GM12878 (cell line): Measurements from ENCODE around the gene SHF. TPM values are rescaled to one million over a fixed set of nuclear protein-coding genes. Genes with fewer than 3 reads are reported as not detected.

ENCODE experiments used
- ATAC-seq: fragments of 200-7000 bp; cut with Tn5 transposase; 3 replicates; pipeline ENCODE4 v1.9.1; 2020; ENCODE audit warnings: mild to moderate bottlenecking, moderate library complexity
- BruUV-seq: library from RNA; stranded (reverse); fragments of 400-500 nt; replicated peaks from 2 replicates; lab custom pipeline; 2021; lab: Mats Ljungman, UMichigan
- CTCF ChIA-PET: fragments of 300-600 bp; sonication (Branson Sonifier 250); formaldehyde crosslinking; extraction: SDS; loops from one replicate; lab custom pipeline; 2021; ENCODE audit warnings: inconsistent platforms; lab: Yijun Ruan, JAX
- POLR2A ChIA-PET: fragments of 350-600 bp; formaldehyde crosslinking; extraction: SDS; loops from one replicate; lab custom pipeline; 2021; ENCODE audit warnings: inconsistent platforms; lab: Charles Lee
- RAD21 ChIA-PET: fragments of 300-600 bp; sonication (Branson Sonifier 250); formaldehyde crosslinking; loops from one replicate; lab custom pipeline; 2023; ENCODE audit warnings: antibody characterized with exemption; ENCODE audit not compliant: unreplicated experiment; lab: Charles Lee
- SMC1A ChIA-PET: fragments of 300-600 bp; sonication (Branson Sonifier 250); formaldehyde crosslinking; loops from one replicate; lab custom pipeline; 2023; ENCODE audit not compliant: unreplicated experiment, uncharacterized antibody; lab: Charles Lee
- DNase-seq: peaks from one replicate; pipeline ENCODE4 v3.0.0-alpha.2; 2011; ENCODE audit warnings: low read depth, low spot score
- FAIRE-seq: peaks from 3 replicates; lab custom pipeline; 2011; peaks lifted over from hg19 to GRCh38; lab: Jason Lieb, UNC
- H2AFZ ChIP-seq: 2 replicates; pipeline ENCODE4 v1.6.0; 2011; ENCODE audit warnings: low read depth, low read length, control low read depth; ENCODE audit not compliant: control insufficient read depth
- H3K27ac ChIP-seq: 2 replicates; pipeline ENCODE4 v1.5.1; 2011; ENCODE audit warnings: control low read depth; ENCODE audit not compliant: control insufficient read depth, insufficient read depth
- H3K27me3 ChIP-seq, 2 experiments: replicated peaks in 1 of 2; 2 replicates each; pipeline versions ENCODE4 v1.6.0 to v1.6.1; 2011; ENCODE audit warnings: low read length in 1 of 2; ENCODE audit not compliant: control insufficient read depth in 2 of 2, insufficient read depth in 2 of 2
- H3K36me3 ChIP-seq, 2 experiments: 2 replicates each; pipeline ENCODE4 v1.5.1; 2011; ENCODE audit warnings: low read length in 1 of 2; ENCODE audit not compliant: control insufficient read depth in 2 of 2, insufficient read depth in 2 of 2
- H3K4me1 ChIP-seq: 2 replicates; pipeline ENCODE4 v1.6.1; 2011; ENCODE audit warnings: mild to moderate bottlenecking, low read length, moderate library complexity, mixed read lengths; ENCODE audit not compliant: control insufficient read depth, insufficient read depth
- H3K4me2 ChIP-seq: 2 replicates; pipeline ENCODE4 v1.6.0; 2011; ENCODE audit warnings: control low read depth; ENCODE audit not compliant: control insufficient read depth, insufficient read depth
- H3K4me3 ChIP-seq: fragments of 200-600 bp; sonication (generic); 2 replicates; pipeline ENCODE4 v1.5.1; 2016
- H3K79me2 ChIP-seq: 2 replicates; pipeline ENCODE4 v1.6.0; 2011; ENCODE audit warnings: low read length; ENCODE audit not compliant: control insufficient read depth, insufficient read depth
- H3K9ac ChIP-seq: 2 replicates; pipeline ENCODE4 v1.8.0; 2011; ENCODE audit warnings: low read length, control low read depth, mixed read lengths; ENCODE audit not compliant: control insufficient read depth, insufficient read depth
- H3K9me3 ChIP-seq: replicated peaks from 3 replicates; pipeline ENCODE4 v1.5.1; 2011; ENCODE audit warnings: mild to moderate bottlenecking, low read length; ENCODE audit not compliant: control insufficient read depth, insufficient read depth
- H4K20me1 ChIP-seq: 2 replicates; pipeline ENCODE4 v1.6.0; 2011; ENCODE audit not compliant: control insufficient read depth, insufficient read depth
- ASH2L ChIP-seq: fragments of 300-600, 200-600 bp; sonication (generic); IDR thresholded peaks from 2 replicates; pipeline ENCODE4 v1.6.1; 2017; ENCODE audit warnings: low read depth, mild to moderate bottlenecking, borderline replicate concordance
- E2F8 ChIP-seq: fragments of 450-650 bp; IDR thresholded peaks from 2 replicates; pipeline ENCODE4 v1.6.1; 2018; ENCODE audit warnings: mild to moderate bottlenecking, low read depth, moderate library complexity; ENCODE audit not compliant: partially characterized antibody
- FOXK2 ChIP-seq: fragments of 450-650 bp; IDR thresholded peaks from 2 replicates; pipeline ENCODE4 v1.6.1; 2017; ENCODE audit warnings: mild to moderate bottlenecking, moderate library complexity
- HDAC2 ChIP-seq: fragments of 200-600 bp; sonication (generic); IDR thresholded peaks from 2 replicates; pipeline ENCODE4 v1.6.1; 2017
- KAT2A ChIP-seq: conservative IDR thresholded peaks from 2 replicates; pipeline ENCODE4 v1.6.1; 2011; ENCODE audit warnings: low read depth, low read length; ENCODE audit not compliant: control insufficient read depth
- MTA3 ChIP-seq: IDR thresholded peaks from 2 replicates; pipeline ENCODE4 v1.6.1; 2012; ENCODE audit warnings: low read length, inconsistent platforms, borderline replicate concordance
- NR2F1 ChIP-seq: fragments of 450-650 bp; conservative IDR thresholded peaks from 2 replicates; pipeline ENCODE4 v1.6.1; 2017; ENCODE audit warnings: mild to moderate bottlenecking
- POLR2AphosphoS5 ChIP-seq: IDR thresholded peaks from 2 replicates; pipeline ENCODE4 v1.6.1; 2011; ENCODE audit warnings: mild to moderate bottlenecking, low read length, inconsistent platforms
- STAT3 ChIP-seq: IDR thresholded peaks from 2 replicates; pipeline ENCODE4 v1.6.1; 2011; ENCODE audit warnings: low read depth, low read length, improper control_type of control experiment
- ZBTB4 ChIP-seq: fragments of 450-650 bp; formaldehyde crosslinking; IDR thresholded peaks from 2 replicates; pipeline ENCODE4 v1.4.0; 2022; ENCODE audit warnings: mild to moderate bottlenecking, moderate library complexity
- ZBTB40 ChIP-seq: fragments of 450-650 bp; IDR thresholded peaks from 2 replicates; pipeline ENCODE4 v1.6.1; 2016; ENCODE audit warnings: mild to moderate bottlenecking, moderate library complexity, borderline replicate concordance
- WGBS: methylation state at CpG from one replicate; pipeline ENCODE4 v1.1.6; 2016; ENCODE audit warnings: low lambda C conversion rate; ENCODE audit not compliant: insufficient replicate concordance, insufficient coverage; ENCODE audit errors: missing lambda C conversion rate; 5-methylcytosine and 5-hydroxymethylcytosine counted together
- in situ Hi-C: fragments of 300-500 bp; cut with MboI; formaldehyde crosslinking; loops from 9 replicates; pipeline ENCODE4 v1.14.3; 2018; ENCODE audit warnings: mixed read lengths
- intact Hi-C: fragments of 100-400 bp; cut with micrococcal nuclease; formaldehyde crosslinking; loops from one replicate; pipeline ENCODE4 v1.14.2; 2022; ENCODE audit not compliant: unreplicated experiment
- polyA plus RNA-seq, 11 experiments: library from polyadenylated mRNA; depleted of rRNA in 4 of 11; unstranded in 6 of 11; stranded (reverse) in 5 of 11; fragments of >200 nt; fragmentation: Nextera tagmentation in 4 of 11; fragmentation: Illumina TruSeq in 1 of 11; extraction: Ambion mirVana in 4 of 11; extraction: Trizol in 1 of 11; gene quantifications; 1 replicate in 1 of 11; 2 replicates in 10 of 11; pipeline versions ENCODE4 v1.2.1 to v1.2.3, GENCODE V29; 2011 to 2016; ENCODE audit warnings: inconsistent platforms in 2 of 11, missing spikeins in 2 of 11, low read depth in 1 of 11
- total RNA-seq, 4 experiments: library from RNA; depleted of rRNA in 3 of 4; stranded (reverse); fragments of >200 nt in 3 of 4; fragmentation: Illumina TruSeq in 1 of 4; extraction: Trizol in 1 of 4; gene quantifications; 2 replicates each; pipeline versions ENCODE4 v1.2.1 to v1.2.3, GENCODE V29; 2013 to 2021

The SHF gene
- total and polyA plus RNA-seq, 10 of the 15 experiments (the other 5 are each of a cell fraction or from before 2014, with no cell fraction given), result 0.04 to 5.7 (median 1.0) TPM; not detected in 1

GRCh38 chr15:45132844-45133560 lies 54.8 kb downstream of the SHF start:
- H3K4me2 ChIP-seq, result no peak overlapping the region
- no peaks in the 10 kb centered on the region for H3K79me2 ChIP-seq
- no TSS peak for BruUV-seq
- SMC1A ChIA-PET, result interaction anchor here (1.2 to 1.5 kb wide), 2 partner anchors 9 to 48 kb away, joined by 3 to 4 read pairs; no protein-coding TSS in a partner anchor
- WGBS, result 15% methylated on average over 3 of the region's 3 CpGs
- RAD21 ChIA-PET, result interaction anchor here (1.2 kb wide), 1 partner anchor 164 kb away, joined by 4 read pairs; no protein-coding TSS in a partner anchor
- no peaks in the 10 kb centered on the region for H3K9me3 ChIP-seq
- intact Hi-C loops, result no loop called here
- H3K27ac ChIP-seq, result no peak overlapping the region
- no peak for DNase-seq
- CTCF ChIA-PET, result interaction anchor here (1.2 to 4.6 kb wide), 4 partner anchors 9 to 71 kb away, joined by 3 to 23 read pairs (median 7); no protein-coding TSS in a partner anchor
- H4K20me1 ChIP-seq, result no peaks in the 10 kb centered on the region
- ATAC-seq, result no peak
- H3K4me1 ChIP-seq, result no peaks in the 10 kb centered on the region
- POLR2A ChIA-PET, result no interaction called here
- peaks cover 5 to 14% of the 10 kb centered on the region in 2 experiments; a peak in 3 of 4 replicates for H3K27me3 ChIP-seq
- no peak overlapping the region for H2AFZ ChIP-seq
- H3K36me3 ChIP-seq, result no peaks in the 10 kb centered on the region
- H3K9ac ChIP-seq, result no peak overlapping the region
- no peak overlapping the region for H3K4me3 ChIP-seq
- in situ Hi-C loops, result no loop called here
- FAIRE-seq, result no peak
- TF ChIP-seq HDAC2 (no peak), E2F8 (no peak), FOXK2 (no peak), NR2F1 (no peak), ASH2L (no peak), POLR2AphosphoS5 (no peak), MTA3 (no peak), ZBTB4 (CRISPR knock-in tag) (no peak), KAT2A (no peak), STAT3 (no peak), ZBTB40 (no peak)
